H1 (cell line): ENCODE measurements around the gene FSD1L. TPM values are rescaled to one million over a fixed set of nuclear protein-coding genes. Genes with fewer than 3 reads are reported as not detected.

Source experiments
- JUN ChIP-seq: IDR thresholded peaks from 2 replicates; pipeline ENCODE4 v1.6.1; 2011; ENCODE audit warnings: low read depth, mild to moderate bottlenecking, improper control_type of control experiment, low read length
- polyA plus RNA-seq, 7 experiments: library from polyadenylated mRNA; depleted of rRNA in 3 of 7; stranded (reverse) in 5 of 7; unstranded in 2 of 7; fragments of >200 nt in 5 of 7; fragments of 200-250 nt in 2 of 7; gene quantifications; 1 replicate in 5 of 7; 2 replicates in 1 of 7; 4 replicates in 1 of 7; pipeline versions ENCODE4 v1.2.1 to v1.2.3, GENCODE V29; 2011 to 2013; ENCODE audit warnings: missing spikeins in 2 of 7, mixed read lengths in 2 of 7
- total RNA-seq: library from RNA; stranded (reverse); fragmentation: NEBNext Ultra II Directional; extraction: Animal tissue kit (Norgen Biotek cat#: 25700); gene quantifications from 2 replicates; pipeline ENCODE4 v1.2.1, GENCODE V29; 2021

The FSD1L gene
- total and polyA plus RNA-seq, 2 of the 8 experiments (the other 6 are each of a cell fraction or from before 2014, with no cell fraction given), result 0.91 to 4.8 TPM

GRCh38 chr9:105415662-105415980, 32.2 kb upstream of the FSD1L start (continued):
- TF ChIP-seq JUN, result no peak
